Stimulated activated CD4-positive, alpha-beta T cell treated with anti-CD3 and anti-CD28 coated beads, Interleukin-4, amount 100 ng/mL, for 4 hours (primary cell): ENCODE data around the gene TMEM225B.
A peak's percentile ranks its signal among the peaks of the same experiment; 100 is the strongest.
"Not testable (repeated sequence)": the region's sequence is repeated elsewhere in the genome, so short reads cannot be mapped to it uniquely, and the experiment has no call there.

Experiments
- DNase-seq, 2 experiments: peaks; one replicate each; pipeline ENCODE4 v3.0.0-alpha.2; 2020

The TMEM225B gene, protein sequence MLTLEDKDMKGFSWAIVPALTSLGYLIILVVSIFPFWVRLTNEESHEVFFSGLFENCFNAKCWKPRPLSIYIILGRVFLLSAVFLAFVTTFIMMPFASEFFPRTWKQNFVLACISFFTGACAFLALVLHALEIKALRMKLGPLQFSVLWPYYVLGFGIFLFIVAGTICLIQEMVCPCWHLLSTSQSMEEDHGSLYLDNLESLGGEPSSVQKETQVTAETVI

DNA sequence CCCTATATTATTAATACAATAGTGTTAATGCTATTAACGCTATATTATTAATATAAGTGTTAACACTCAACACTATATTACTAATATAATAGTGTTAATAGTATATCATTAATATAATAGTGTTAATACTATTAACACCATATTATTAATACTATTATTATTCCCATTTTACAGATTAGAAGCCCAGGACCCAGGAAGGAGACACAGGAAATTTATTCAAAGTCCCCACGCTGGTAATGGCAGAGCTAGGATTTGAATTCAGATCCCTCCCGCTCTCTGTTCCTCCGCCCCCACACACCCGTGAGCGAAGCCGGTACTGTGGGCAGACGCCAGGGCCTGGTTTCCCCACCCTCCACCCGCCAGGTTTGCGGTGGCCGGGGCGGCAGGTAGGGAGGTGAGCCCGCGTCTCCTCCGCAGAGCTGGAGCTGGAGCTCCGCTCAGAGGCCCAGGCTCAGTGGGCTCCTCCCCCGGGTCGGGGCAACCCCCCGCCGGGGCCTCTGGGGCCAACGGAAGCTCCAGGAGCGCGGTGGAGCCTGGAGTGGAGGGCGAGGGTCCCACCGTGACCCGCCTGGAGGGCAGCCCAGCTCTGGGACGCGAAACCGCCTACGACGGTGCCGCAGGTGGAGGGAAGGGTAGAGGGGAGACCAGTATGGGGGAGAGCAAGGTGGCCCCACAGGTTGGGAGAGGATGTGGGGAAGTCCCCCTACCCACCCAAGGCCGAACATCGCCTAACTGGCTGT is at the start of gene TMEM225B:
Gene TMEM225B, plus strand, starts transcription at position 506 of the 740 bp plus-strand sequence. CDS start 6,122 bp downstream, outside the sequence.
- DNase-seq = no peak

DNA sequence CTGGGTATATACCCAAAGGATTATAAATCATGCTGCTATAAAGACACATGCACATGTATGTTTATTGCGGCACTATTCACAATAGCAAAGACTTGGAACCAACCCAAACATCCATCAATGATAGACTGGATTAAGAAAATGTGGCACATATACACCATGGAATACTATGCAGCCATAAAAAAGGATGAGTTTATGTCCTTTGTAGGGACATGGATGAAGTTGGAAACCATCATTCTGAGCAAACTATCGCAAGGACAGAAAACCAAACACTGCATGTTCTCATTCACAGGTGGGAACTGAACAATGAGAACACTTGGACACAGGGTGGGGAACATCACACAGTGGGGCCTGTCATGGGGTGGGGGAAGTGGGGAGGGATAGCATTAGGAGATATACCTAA is 48.5 kb upstream of the TMEM225B start:
- DNase-seq = not testable (repeated sequence)

DNA sequence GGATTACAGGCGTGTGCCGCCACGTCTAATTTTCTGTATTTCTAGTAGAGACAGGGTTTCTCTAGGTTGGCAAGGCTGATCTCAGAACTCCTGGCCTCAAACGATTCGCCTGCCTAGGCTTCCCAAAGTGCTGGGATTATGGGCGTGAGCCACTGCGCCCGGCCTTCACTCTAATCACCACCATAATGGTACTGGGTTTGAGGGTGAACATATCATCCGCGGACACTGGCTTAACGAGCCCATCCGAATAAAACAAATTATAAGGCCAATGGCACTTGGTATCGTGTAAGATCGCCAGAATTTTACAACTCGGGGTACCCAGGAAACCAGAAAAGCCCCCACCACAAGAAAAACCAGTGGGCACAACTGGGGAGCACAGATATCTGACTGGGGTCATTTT is 46.7 kb upstream of the TMEM225B start:
- DNase-seq = no peak

DNA sequence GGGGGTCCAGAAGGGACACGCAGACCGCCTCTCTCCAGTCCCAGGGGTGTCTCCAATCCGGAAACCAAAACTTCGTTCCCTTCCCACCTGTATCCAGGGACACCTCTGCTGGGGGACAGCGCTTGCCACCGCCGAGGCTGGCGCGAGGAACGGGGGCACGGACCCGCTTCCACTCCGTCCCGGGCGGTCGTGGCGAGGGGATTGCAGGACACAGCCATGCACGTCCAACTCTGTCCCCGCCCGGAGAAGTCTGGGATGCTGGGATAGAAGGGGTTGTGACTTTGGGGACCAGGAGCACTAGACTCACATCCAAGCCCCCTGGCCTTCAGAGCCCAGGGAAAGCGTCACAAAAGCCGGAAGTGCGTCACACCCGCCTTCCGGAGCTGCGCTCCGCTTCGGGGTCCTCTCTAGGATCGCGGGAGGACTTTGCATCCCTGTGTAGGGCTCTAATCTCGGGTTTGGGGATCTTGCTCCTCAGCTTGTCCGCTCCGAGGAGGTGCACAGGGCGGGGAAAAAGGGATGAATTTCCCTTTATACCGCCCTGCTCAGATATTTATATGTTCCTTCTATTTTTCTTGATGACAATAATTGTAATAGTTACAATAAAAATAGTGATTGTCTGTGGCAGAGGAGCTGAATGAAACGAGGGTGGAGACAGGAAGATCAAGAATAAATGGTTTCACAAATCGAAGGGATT is 46.2 kb upstream of the TMEM225B start, which contains the start of gene FAM200A:
Gene FAM200A, minus strand, starts transcription at position 348 of the 697 bp plus-strand sequence. CDS start 3,707 bp downstream, outside the sequence.
- peak; percentile 80 to 84 for DNase-seq

DNA sequence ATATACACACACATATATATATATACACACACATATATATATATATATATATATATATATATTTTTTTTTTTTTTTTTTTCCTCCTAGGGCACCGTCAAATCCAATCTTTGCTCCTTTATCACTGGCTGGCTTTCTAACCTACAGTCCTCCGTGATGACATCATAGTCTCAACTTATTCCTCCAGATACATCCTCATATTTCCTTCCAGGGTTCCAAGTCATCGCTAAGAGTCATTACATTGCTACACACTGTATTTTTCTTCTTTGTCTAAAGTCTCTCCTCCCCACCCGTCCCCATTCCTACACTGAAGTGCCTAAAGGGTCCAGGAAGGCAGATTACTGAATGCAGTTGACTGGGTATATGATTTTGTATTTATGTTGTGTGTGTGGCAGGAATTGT is 45.0 kb upstream of the TMEM225B start:
- no peak for DNase-seq

DNA sequence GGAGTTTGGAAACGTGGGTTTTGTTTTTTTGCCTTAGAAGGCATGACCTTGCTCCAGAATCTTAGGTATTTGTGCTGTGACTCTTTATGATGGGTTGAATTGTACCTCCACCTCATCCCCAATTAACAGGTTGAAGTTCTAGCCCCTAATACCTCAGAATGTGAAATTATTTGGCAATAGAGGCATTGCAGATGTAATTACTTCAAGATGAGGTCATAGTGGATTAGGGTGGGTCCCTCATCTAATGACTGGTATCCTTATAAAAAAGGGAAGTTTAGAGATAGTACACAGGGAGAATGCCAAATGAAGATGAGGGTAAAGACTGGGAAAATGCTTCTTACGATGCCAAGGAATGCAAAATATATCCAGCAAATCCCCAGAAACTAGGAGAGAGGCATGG is 43.1 kb upstream of the TMEM225B start:
- no peak for DNase-seq

DNA sequence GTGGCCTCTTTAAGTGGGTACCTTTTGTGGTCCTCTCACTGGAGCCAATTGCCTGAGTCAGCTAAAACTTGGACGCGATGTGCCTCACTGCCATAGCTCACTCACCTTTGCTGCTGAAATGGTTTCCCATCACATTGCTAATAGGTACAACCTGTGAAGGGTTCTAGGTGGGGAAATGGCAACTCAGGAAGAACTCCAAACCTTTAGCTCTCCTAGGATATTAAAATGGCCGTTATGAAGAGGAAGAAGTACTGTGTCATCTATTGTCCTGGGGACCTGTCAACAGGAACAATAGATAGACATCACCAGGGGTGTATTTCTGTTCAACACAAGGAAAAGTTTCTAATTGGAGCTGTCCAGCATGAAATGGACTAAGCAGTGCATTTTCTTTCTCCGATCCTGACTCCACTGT is 40.9 kb upstream of the TMEM225B start:
- no peak for DNase-seq

DNA sequence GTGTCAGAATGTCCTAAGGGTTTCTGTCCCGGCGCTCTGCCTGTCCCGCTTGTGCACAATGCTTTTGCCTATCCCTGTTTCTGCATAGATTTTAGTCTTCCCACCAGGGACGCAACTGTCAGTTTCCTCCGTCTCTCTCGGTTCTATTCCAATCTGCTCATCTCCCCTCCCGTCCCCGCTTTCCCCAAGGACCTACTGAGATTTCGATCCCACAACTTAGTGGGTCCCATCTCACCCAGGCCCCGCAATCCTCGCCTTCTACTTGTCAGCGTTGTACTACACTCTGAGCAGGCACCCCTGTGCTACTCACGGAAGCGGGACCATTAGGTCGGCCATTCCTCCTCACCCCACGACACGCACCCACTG is 40.1 kb upstream of the TMEM225B start:
- no peak for DNase-seq

DNA sequence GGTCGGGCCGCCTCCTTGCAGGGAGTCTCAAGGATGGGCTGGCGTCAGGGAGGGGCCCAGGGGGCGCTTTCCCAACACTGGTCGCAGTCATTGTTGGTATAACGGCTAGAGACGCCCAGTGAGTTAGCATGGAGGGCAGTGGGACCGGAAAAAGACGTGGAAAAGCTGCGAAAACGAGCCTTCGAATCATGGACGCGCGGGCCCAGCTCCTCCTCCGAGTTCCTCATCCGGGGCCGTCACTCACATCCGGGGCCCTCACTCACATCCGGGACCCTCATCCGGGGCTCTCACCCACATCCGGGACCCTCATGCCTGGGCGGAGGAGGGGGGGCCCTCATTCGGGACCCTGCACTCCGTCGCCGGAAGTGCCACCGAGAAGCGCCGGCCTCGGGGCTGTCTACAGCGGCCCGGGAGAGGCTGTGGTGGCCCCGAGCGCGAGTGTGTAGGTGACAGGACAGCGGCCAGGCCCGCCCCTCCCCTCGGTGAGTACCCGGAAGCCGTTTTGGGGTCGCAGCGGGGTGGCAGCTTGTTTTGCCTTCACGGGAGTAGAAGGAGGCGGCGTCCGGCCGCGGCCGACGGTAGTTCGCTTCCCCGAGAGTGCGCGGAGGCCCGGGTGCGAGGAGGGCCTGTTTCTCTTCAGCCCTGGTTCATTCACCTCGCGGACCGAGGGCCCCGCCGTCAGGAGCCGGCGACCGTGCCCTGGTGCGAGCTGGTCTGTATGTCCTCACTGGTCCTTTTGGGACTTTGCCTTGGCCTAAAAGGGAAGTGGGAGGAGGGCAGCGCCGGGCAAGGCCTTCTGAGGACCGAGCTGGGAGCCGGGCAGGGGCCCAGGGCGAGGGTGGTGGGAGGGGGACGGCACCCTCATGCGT is 39.5 kb upstream of the TMEM225B start, which contains the start of gene ZNF655:
Gene ZNF655, plus strand, starts transcription at position 337 of the 869 bp plus-strand sequence. CDS start 1,918 bp downstream, outside the sequence.
- DNase-seq = peak; percentile 82 to 83

DNA sequence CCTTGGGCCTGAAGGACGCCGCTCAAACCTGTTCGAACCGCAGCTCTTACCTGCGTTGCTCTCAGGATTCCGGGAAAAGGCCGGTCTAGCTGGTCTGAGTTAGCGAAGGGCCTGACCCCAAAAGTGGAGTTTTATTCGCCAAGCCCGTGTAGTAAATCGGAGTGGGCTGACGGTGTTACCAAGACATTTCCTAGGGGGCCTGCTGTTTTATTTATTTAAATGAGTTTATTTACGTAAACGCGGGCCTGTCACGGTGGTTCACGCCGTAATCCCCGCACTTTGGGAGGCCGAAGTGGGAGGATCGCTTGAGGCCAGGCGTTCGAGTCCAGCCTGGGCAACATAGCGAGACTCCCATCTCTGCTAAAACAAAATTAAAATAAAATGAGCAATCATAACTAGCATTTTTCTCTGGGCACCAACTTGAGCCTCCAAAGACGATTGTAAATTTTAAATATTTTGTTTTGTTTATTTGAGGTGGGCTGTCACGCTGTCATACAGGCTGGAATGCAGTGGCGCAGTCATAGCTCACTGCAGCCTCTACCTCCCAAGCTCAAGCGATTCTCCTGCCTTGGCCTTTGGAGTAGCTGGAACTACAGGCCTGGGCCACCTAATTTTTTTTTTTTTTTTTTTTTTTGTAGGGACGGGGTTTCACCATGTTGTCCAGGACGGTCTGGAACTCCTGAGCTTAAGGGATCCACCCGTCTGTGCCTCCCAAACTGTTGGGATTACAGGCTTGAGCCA is 38.7 kb upstream of the TMEM225B start:
- DNase-seq = no peak

DNA sequence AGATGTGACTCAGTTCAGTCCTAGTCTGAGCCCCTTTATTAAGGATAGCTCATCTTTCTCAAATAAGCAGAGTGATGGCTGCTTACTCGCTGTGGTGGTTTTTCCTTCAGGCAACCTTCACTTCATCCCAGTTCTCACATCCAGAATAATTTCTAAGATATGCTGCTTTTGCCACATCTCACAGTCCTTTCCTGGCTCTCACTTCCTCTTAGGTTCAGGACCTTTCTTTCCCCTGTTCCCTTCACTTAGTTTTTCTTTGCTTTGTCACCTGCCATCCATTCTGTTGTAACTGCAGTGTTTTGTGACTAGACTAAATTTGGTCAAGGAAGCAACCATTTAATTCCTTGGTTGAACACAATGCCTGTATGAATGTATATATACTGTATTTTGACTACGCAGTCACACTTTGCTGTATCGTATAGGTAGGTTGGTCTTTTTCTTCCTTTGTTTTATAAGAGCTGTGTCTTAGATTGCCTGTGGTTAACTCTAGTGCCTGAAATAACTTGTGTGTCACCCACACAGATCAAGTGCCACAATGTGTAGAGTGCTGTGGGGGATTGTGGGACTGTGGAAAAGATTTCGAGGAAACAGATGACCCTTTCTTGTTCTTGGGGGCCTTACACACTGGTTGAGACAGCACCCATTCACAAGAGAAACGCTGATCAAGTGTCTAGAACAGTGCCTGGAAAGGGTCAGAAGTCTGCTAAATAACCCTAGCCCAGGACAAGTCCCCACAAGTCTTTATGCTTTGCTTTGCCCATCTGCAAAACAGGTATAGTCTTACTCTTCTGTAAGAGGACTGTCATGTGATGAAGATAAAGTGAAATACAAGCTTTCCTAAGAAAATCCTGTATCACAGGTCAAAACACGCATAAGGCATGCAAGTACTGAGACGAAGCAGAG is 37.0 kb upstream of the TMEM225B start:
- no peak for DNase-seq

DNA sequence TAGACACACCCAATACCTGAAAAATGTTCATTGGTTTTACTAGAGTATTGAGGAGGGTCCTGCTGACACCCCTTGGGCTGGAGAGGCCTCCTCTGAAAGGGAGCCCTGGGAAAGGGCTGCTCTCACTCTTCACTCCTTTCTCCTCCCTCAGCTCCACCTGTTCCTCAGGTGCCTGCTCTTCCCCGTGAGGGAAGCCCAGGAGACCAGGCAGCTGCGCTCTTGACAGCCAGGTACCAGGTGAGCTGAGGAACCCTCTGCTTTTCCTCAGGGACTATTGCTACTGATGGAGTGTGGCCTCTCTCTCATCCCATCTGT is 36.4 kb upstream of the TMEM225B start:
- no peak for DNase-seq

DNA sequence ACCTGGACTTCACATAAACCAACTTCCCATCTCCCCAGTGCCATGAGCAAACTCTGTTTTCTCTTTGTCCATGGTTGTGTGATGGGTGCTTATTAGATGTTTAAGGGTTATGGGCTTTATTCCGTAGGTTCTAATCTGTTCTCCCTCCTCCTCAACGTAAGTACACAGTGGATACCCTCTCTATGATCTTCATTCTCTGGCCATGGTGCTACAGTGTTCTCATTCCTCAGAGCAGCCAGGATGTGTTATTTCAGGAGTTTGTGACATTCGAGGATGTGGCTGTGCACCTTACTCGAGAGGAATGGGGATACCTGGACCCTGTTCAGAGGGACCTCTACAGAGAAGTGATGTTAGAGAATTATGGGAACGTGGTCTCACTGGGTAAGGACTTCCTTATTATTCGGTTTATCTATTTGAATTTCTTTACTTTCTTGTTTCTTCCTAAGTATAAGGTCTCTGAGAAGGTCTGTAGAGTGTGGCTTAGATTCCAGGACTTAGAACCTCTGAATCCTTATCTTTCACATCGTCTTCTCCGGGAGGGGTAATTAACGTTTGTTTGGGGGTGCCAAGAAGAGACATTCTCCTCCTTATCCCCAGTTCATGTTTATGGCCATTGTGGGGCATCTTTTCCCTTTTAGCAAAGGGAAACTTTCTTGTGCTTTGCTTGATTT is 35.8 kb upstream of the TMEM225B start:
- DNase-seq = no peak

DNA sequence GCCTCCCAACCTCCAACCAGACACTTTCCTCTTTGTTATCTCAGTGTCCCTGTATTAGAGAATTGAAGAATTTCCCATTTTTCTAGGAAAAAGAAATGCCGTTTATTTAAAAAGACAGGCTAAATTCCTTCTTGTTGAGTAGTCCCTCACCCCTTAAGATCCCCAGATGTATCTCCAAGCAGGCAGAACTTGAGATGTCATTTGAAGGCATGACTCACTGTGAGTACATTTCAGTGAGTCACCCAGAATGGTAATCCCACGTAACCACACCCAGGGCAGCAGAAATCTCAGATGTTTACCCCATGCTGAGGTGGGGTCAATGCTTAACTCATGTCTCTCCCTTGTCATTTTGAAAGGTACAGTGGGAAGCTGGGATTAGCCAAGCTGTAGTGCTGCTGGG is 35.2 kb upstream of the TMEM225B start:
- peak in 1 of 2 experiments; percentile 53 for DNase-seq

DNA sequence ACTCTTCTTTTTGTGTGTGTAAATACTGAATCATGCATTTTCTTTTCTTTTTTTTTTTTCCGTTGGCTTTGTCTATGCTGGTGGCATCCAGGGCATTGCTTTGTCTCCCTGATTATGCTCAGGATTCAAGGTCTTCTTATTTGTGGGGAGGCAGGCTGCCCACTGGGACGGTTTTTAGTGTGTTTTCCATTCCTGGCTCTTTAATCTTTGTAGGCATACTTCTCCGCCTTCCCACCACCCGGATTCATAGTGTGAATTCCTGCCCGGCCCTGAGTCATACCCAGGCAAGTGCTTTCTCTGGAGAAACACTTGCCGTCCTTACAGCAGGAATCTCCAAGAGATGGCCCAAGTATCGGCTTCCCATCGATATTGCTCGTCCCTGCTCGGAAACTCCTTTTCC is 34.4 kb upstream of the TMEM225B start:
- no peak for DNase-seq

DNA sequence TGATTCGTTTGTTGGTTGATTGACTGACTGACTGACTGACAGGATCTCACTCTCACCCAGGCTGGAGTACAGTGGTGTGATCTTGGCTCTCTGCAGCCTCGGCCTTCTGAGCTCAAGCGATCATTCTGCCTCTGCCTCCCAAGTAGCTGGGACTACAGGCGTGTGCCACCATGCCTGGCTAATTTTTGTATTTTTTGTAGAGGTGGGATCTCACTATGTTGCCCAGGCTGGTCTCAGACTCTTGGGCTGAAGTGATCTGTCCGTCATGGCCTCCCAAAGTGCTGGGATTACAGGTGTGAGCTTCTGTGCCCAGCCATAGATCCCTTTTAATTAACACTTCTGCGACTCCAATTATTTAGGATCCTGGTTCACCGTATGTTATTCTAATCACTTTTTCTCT is 29.3 kb upstream of the TMEM225B start:
- DNase-seq = not testable (repeated sequence)

DNA sequence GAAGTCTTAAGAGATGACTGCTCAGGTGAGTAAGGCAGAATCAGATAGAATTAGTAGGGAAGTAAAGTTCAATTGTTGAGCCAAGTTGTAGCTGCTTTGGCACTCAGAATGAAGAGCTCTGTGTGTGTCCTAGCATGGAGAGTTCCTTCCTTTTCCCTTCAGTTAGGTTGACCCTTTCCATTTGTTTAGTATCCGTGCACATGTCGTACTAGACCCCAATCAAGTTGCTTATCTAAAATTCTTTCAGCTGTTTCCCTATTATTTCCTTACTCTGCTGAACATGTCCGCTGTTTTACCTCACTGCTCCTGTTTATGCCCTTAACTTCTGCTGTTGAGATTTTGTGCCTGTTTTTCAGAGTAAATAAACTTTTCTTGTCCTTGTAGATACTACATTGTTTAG is 26.3 kb upstream of the TMEM225B start:
- DNase-seq = no peak

DNA sequence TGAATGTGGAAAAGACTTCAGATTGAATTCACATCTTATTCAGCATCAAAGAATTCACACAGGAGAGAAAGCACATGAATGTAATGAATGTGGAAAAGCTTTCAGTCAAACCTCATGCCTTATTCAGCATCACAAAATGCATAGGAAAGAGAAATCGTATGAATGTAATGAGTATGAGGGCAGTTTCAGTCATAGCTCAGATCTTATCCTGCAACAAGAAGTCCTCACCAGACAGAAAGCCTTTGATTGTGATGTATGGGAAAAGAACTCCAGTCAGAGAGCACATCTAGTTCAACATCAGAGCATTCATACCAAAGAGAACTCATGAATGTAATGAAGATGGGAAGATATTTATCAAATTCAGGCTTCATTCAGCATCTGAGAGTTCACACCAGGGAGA is 24.8 kb upstream of the TMEM225B start:
- no peak for DNase-seq

DNA sequence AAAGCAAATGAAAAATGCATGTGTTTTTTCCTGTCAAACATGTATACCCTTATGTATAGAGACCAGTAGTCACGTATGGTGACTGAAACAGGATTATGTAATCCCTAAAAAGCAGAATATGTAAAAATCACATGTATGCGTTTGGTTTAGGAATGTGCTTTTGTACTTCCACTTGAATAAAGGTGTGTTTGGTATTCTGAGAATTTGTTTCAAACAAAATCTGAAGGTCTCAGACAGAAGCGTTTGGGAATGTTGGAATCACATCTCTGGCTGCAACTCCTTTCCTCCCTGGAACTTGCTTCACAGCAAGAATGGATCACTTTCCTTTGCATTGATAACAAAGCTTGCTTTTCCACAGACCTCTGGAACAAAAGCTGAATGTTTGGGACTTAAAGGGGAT is 21.8 kb upstream of the TMEM225B start:
- no peak for DNase-seq

DNA sequence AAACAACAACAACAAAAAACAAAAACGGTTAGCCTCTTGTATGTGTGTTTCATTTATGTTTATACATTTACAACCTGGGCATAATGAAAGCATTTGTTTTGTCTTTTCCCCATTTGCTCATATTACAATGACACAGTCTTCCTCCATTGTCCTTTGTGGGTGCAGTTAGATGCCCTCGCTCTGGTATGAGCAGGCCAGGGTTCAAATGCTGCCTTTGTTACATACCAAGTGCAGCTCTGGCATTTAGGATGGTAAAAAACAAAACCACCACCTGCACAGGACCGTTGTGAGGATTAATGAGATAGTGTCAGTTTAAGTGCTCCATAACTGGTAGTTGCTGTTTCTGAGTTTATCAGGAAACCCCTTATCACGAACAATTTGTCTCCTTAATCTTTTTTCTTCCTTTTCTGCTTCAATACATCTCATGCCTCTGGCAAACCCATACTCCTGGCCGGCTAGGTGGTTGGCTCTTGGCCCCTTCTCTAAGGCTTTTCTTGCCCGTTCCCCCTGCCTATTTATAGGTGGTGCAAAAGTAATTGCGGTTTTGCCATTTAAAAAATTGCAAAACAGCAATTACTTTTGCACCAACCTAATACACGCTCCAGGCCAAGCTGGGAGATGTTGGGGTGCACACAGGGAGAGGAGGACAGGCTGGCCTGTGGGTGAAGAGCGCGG is 18.6 kb upstream of the TMEM225B start:
- DNase-seq = no peak
